HG03139 (cell line): ENCODE data around the gene SEC14L1.
"Not testable (repeated sequence)": the region's sequence is repeated elsewhere in the genome, so short reads cannot be mapped to it uniquely, and the experiment has no call there.

ENCODE experiments used
- ATAC-seq: cut with Tn5 transposase; IDR thresholded peaks from one replicate; pipeline ENCODE4 v1.9.1; 2021; ENCODE audit not compliant: unreplicated experiment

The SEC14L1 gene

DNA sequence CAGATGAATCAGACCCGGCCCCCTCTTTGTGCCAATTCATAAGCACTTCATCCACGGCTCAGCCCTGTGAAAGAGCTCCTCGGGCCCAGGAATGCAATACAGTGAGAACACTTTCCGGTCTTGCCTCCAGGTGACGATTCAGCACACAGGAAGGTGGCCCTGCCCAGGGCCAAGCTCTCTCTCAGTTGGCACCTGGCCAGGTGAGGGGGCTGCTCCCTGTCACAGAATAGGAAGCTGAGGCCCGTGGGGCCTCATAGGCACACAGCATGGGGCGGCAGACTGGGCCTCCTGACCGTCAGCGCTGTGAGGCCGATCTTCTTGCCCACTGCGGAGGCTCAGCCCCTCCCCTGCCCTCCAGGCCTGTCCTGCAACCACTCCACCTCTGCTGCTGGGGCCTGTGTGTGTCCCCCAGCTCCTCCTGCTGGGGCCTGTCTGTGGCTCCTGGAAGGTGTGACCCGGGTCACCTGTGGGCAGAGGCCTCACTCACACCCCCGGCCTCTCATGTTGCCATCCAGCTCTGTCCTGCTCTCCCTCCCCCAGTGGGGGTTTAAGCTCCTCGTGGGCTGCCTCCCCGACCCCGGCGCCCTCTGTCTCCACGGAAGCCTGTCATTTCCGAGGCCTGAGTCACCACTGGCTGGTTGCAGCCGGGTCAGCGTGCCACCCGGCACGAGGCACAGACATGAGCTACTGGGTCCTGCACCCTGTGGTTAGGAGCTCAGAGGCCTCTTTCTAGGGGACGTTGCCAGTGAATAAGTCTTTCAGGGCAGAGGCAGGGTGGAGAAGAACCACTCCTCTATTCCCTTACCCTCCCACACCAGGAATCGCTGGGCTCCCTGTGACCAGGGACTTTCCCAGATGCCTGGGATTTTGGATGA is 114.4 kb downstream of the SEC14L1 start:
- ATAC-seq = no peak

DNA sequence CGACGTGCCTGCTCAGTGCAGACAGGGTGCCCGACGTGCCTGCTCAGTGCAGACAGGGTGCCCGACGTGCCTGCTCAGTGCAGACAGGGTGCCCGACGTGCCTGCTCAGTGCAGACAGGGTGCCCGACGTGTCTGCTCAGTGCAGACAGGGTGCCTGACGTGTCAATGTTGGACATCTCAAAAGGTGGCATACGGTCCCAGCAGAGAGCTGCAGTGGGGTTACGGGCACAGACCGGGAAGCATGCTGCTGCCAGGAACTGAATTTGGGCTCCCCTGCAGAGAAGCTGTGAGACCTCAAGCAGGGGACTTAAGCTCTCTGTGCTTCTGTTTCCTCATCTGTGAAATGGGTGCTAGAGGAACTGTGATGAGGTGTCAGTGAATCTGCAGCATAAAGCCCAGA is 115.2 kb downstream of the SEC14L1 start:
- ATAC-seq = not testable (repeated sequence)

DNA sequence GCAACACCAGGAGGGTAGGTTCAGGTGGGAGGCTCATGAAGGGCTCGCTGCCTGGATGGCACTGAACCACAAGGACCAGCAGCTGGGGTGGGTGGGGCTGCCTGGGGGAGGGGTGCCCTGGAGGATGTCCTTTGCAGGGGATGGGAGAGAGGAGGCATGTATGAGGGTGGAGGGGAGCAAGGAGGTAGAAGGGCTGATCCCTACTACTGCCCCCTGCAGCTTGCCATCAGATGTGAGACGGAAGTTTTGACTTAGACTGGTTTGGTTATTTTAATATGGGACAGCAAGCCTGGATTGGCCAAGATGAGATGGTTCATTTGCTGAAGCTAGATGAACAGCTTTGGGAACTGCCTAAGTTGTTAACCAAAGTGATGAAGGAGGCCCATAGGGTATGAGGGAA is 115.9 kb downstream of the SEC14L1 start:
- no peak for ATAC-seq

- ATAC-seq = no peak
Observed at GRCh38 chr17:77257169-77257568, 116.4 kb downstream of the SEC14L1 start.

DNA sequence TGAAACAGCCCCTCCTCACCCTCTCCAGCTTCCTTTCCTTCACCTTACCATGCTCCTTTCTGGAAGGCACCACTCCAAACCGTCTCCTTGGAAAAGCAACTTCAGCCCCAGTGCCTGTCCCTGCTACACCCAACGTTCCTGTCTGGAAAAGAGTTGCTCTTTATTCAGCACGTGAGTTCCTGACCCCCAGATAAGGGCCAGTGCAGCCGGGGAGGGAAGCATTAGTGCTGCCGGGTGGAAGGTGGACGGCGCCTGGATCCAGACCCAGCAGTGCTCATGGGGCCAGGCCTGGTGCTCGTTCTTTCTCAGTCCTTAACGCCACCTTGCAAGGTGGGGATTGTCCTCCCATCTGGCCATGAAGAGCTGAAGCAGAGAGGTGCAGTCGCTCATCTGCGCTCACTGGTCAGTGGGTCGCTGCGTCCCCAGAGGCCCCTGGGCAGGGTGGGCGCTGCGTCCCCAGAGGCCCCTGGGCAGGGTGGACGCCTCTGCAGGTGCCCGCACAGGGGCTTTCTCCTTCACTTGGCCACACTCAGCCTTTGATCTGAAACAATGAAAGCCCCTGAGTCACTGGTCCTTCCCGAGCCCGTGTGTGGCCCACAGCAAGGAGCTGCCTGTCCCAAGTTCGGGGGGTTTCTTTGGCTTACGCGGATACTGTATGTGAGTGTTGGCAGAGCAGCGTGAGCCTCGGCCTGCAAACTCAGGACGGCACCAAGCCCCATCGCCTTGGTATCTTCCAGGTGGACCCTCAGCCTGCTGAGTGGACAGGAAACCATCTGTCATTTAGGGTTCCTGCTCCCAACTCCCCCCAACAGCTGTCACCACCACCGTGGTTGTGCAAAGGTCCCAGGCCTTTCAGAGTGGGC is 117.1 kb downstream of the SEC14L1 start:
- ATAC-seq = no peak

- ATAC-seq = no peak
Observed at GRCh38 chr17:77258638-77259037, 117.9 kb downstream of the SEC14L1 start.

DNA sequence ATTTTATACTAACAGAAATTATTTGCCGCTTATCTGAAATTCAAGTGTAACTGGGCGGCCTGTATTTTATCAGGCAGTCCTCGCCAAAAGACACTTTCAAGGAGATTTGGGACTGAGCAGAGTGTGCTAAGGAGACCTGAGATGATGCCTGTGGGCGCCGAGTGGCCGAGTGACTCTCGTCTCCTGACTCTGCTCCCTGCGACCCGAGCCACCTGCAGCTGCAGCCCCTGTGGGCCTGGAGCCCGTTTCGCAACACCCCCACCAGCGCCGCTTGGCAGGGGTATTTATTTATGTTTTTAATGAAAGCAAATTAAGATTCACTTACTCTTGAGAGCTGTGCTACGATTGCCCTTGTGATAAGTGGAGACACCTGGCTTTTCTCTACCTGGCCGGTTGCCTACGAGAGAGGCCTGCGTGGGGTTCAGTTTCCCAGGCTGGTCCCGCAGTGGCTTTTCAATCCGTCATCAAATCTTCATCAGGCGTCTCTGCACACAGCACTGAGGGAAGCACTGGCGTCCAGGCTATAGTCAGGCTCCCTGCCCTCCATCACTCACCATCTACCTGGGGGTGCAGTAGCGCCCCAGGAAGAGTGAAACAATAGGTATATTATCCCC is 124.0 kb downstream of the SEC14L1 start:
- no peak for ATAC-seq

DNA sequence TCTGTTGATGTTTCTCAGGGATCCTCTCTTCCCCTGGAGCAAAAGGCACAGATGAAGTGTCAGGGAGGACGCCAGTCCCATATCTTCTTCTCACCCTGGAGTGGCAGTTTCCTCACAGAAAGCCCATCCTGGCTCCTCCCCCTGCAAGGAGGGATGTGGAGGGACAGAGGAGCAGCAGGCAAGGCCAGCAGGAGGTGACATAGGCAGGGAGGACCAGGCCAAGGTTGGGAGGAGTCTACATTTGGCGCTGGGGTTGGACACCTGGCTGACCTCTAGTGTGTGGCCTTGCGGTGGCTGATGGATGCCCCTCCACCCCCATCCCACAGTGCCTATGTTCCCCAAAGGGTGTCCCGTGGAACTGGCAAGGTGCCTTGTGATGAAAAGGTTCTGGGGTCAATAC is 125.4 kb downstream of the SEC14L1 start:
- ATAC-seq = no peak
